ENCODE results near the gene SCART1. TPM values are rescaled to one million over a fixed set of nuclear protein-coding genes. Genes with fewer than 3 reads are reported as not detected.

Gene SCART1
- total RNA-seq, 1 experiment from 2014 or later: 3.7 TPM

DNA sequence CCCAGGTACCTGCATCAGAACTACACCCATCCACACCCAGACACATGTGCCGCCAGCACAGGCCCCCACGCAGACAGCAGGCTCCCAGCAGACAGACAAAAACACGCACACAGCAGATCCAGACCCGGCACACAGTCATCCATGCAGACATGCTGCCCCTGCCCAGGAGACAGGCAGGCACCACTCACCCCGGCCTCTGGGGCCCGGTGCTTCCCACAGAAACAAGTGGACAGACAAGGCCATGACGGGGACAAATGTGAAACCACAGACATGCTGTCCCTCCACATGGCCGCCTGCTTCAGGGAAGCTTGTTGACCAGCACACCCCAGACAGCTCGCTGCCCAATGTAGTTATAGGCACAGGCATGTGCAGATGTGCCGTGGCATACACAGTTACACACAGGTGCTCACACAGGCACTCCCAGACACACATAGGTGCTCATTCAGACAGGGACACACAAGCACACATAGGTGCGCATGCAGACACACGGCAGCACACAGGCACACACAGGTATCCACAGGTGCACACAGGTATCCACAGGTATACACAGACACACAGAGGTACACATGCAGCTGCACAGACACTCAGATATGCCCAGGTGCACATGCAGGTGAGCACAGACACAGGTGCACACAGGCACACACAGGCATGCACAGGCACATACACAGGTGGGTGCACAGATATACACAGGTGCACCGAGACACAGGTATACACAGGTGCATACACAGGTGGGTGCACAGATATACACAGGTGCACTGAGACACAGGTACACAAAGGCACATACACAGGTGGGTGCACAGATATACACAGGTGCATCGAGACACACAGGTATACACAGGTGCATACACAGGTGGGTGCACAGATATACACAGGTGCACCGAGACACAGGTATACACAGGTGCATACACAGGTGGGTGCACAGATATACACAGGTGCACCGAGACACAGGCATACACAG, 10.5 kb upstream of the SCART1 start:
- ATAC-seq: no peak
- Histone ChIP-seq H3K9me2 (ENCODE audit: insufficient read depth) (no peaks in the 10 kb centered on the region), H3K4me3 (replicated peaks in 1 of 2; ENCODE audit: low read depth in 1 of 2, low read length in 2 of 2) (no peak overlapping the region), H3K27me3 (ENCODE audit: insufficient read depth, low read length) (no peaks in the 10 kb centered on the region), H3K27ac (ENCODE audit: low read depth, low read length) (no peak overlapping the region), H3K4me2 (ENCODE audit: low read length) (no peak overlapping the region), H3K36me3 (ENCODE audit: control insufficient read depth in 1 of 2, insufficient read depth in 2 of 2, low read length in 2 of 2) (no peaks in the 10 kb centered on the region), H3K9me3 (ENCODE audit: control insufficient read depth in 1 of 2, insufficient read depth in 1 of 2, low read depth in 1 of 2, low read length in 2 of 2) (no peaks in the 10 kb centered on the region), H2AFZ (ENCODE audit: low read depth, low read length, poor library complexity, severe bottlenecking) (no peak overlapping the region), H3K79me2 (ENCODE audit: insufficient read depth, low read length) (no peaks in the 10 kb centered on the region), H4K20me1 (ENCODE audit: insufficient read depth) (no peaks in the 10 kb centered on the region), H3K4me1 (ENCODE audit: control insufficient read depth in 1 of 2, insufficient read depth in 2 of 2, low read length in 2 of 2) (no peaks in the 10 kb centered on the region), H3K9ac (ENCODE audit: low read length) (no peak overlapping the region)
- BruUV-seq (replicated peaks): no TSS peak
- no peak for TF ChIP-seq EGR1 (IDR thresholded peaks at IDR 0.05; ENCODE audit: low read depth)
- no peak for TF ChIP-seq YY1 (IDR thresholded peaks at IDR 0.05; ENCODE audit: extremely low read depth, insufficient replicate concordance, low read depth, low read length)
- TF ChIP-seq CEBPB (IDR thresholded peaks at IDR 0.05; ENCODE audit: low read depth): no peak
- no peak for TF ChIP-seq EZH2 (IDR thresholded peaks at IDR 0.05)
- no peak for TF ChIP-seq ZFX (IDR thresholded peaks at IDR 0.05)
- TF ChIP-seq ZBTB33 (IDR thresholded peaks at IDR 0.05; ENCODE audit: extremely low read depth, insufficient replicate concordance, low read length): no peak
- no peak for TF ChIP-seq ELF1 (IDR thresholded peaks at IDR 0.05; ENCODE audit: borderline replicate concordance, low read depth)
- TF ChIP-seq TCF7L2 (IDR thresholded peaks at IDR 0.05; ENCODE audit: borderline replicate concordance, extremely low read depth, insufficient read depth, insufficient read length): no peak
- TF ChIP-seq SP1 (IDR thresholded peaks at IDR 0.05; ENCODE audit: low read depth): no peak
- TF ChIP-seq POLR2A (IDR thresholded peaks at IDR 0.05; ENCODE audit: borderline replicate concordance, extremely low read depth, insufficient read depth, insufficient read length): no peak
- no peak for TF ChIP-seq EZH2phosphoT487 (IDR thresholded peaks at IDR 0.05; ENCODE audit: borderline replicate concordance)
- no peak for TF ChIP-seq SIN3A (IDR thresholded peaks at IDR 0.05; ENCODE audit: low read depth)
- no peak for TF ChIP-seq FOSL1 (IDR thresholded peaks at IDR 0.05; ENCODE audit: low read depth)
- ChIA-PET RAD21 (ENCODE audit: low non-redundant PET in 1 of 2, low total read pairs in 2 of 2, uncharacterized antibody in 2 of 2, unreplicated experiment in 2 of 2) (no interaction called here), CTCF (no interaction called here), POLR2A (no interaction called here)
- DNase-seq (ENCODE audit: low read depth, low spot score): no peak
- intact Hi-C loops (cut with micrococcal nuclease): no loop called here

Data from HCT116 (cell line).